Middle frontal gyrus (tissue), 1 donor: Measurements from ENCODE around the gene ISG20L2.

Experiments used
- DNase-seq: peaks from one replicate; pipeline ENCODE4 v3.0.0-alpha.2; 2015; ENCODE audit warnings: low spot score; ENCODE audit errors: extremely low spot score

Gene ISG20L2

GRCh38 chr1:156741481-156741983 lies 13.0 kb upstream of the ISG20L2 start:
- DNase-seq = no peak

GRCh38 chr1:156740741-156741480 lies 12.3 kb upstream of the ISG20L2 start, which contains the start of gene MRPL24:
TSS of gene MRPL24 (minus strand) at chr1:156741088. CDS start at chr1:156738704, 2,384 bp downstream.
- DNase-seq = peak; percentile 99

- no peak for DNase-seq
Measured at GRCh38 chr1:156740237-156740740, 11.7 kb upstream of the ISG20L2 start.

GRCh38 chr1:156738916-156739315 lies 10.3 kb upstream of the ISG20L2 start:
- no peak for DNase-seq

- DNase-seq = no peak
Measured at GRCh38 chr1:156738407-156738806, 9.8 kb upstream of the ISG20L2 start.

GRCh38 chr1:156733989-156734584 lies 5.5 kb upstream of the ISG20L2 start:
- no peak for DNase-seq

GRCh38 chr1:156727926-156728598 lies 504 bp downstream of the ISG20L2 start, which contains the start of gene METTL25B:
TSS of gene METTL25B (plus strand) at chr1:156728469. CDS start at chr1:156729105, 636 bp downstream.
- DNase-seq = peak; percentile 75

GRCh38 chr1:156727492-156727891 lies 1.1 kb downstream of the ISG20L2 start:
- no peak for DNase-seq

GRCh38 chr1:156726549-156727226 lies 1.9 kb downstream of the ISG20L2 start:
- DNase-seq = no peak

GRCh38 chr1:156725683-156726280 lies 2.8 kb downstream of the ISG20L2 start:
- peak; percentile 74 for DNase-seq

- no peak for DNase-seq
Measured at GRCh38 chr1:156721535-156721934, 7.0 kb downstream of the ISG20L2 start.

- no peak for DNase-seq
Measured at GRCh38 chr1:156721131-156721530, 7.4 kb downstream of the ISG20L2 start.

- no peak for DNase-seq
Measured at GRCh38 chr1:156717351-156717750, 11.2 kb downstream of the ISG20L2 start.

- no peak for DNase-seq
Measured at GRCh38 chr1:156714830-156715229, 13.7 kb downstream of the ISG20L2 start.

GRCh38 chr1:156712626-156713025 lies 15.9 kb downstream of the ISG20L2 start:
- DNase-seq = no peak

- DNase-seq = no peak
Measured at GRCh38 chr1:156711011-156711817, 17.4 kb downstream of the ISG20L2 start.

- peak; percentile 59 for DNase-seq
Measured at GRCh38 chr1:156709757-156710489, 18.6 kb downstream of the ISG20L2 start.

- no peak for DNase-seq
Measured at GRCh38 chr1:156709031-156709430, 19.5 kb downstream of the ISG20L2 start.

- no peak for DNase-seq
Measured at GRCh38 chr1:156708218-156708661, 20.3 kb downstream of the ISG20L2 start.
